GM12875 (cell line): ENCODE results near the gene WBP2.
"Not testable (repeated sequence)": the region's sequence is repeated elsewhere in the genome, so short reads cannot be mapped to it uniquely, and the experiment has no call there.

Experiments used
- H3K4me3 ChIP-seq: one replicate; pipeline ENCODE4 v1.5.1; 2011; ENCODE audit warnings: low read depth, low read length, control low read depth
- TF ChIP-seq, protein P1 (sequence below): IDR thresholded peaks from 2 replicates; pipeline ENCODE4 v1.5.1; 2011; ENCODE audit warnings: low read depth, mild to moderate bottlenecking, control low read depth, inconsistent platforms, low read length, moderate library complexity, borderline replicate concordance; ENCODE audit not compliant: insufficient read depth

The WBP2 gene

DNA sequence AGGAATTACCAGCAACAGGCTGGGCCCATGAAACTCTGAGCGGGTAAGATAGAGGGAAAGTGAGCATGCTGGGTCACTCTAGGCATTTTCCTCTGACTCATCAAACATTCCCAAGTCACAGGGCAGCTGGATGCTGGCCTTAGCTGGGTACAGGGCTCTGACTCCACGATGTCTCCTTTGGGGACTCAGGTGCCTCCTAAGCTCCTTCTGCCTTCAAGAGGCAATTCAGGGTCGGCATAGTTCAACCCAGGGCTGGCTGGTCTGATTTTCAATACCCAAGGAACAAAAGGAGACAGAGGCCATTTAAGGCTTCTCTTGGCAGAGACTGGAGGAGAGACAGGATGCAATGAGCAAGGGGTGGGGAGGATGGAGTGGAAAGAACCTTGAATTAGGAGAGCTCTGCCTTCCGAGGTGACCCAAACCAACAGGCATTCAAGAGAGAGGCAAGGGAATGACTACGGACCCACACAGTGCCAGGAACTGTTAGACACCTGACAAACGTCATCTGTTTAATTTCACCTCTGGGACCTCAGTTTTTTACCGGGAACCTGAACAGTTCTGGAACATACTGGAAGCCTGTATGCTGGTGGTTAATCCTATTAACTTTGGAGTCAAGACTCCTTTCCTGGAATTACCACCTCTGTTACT lies 910 bp downstream of the WBP2 start:
- peak overlapping the region; percentile 50 for H3K4me3 ChIP-seq
- TF ChIP-seq, protein P1, sequence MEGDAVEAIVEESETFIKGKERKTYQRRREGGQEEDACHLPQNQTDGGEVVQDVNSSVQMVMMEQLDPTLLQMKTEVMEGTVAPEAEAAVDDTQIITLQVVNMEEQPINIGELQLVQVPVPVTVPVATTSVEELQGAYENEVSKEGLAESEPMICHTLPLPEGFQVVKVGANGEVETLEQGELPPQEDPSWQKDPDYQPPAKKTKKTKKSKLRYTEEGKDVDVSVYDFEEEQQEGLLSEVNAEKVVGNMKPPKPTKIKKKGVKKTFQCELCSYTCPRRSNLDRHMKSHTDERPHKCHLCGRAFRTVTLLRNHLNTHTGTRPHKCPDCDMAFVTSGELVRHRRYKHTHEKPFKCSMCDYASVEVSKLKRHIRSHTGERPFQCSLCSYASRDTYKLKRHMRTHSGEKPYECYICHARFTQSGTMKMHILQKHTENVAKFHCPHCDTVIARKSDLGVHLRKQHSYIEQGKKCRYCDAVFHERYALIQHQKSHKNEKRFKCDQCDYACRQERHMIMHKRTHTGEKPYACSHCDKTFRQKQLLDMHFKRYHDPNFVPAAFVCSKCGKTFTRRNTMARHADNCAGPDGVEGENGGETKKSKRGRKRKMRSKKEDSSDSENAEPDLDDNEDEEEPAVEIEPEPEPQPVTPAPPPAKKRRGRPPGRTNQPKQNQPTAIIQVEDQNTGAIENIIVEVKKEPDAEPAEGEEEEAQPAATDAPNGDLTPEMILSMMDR: no peak

- TF ChIP-seq, protein P1: no peak
- H3K4me3 ChIP-seq: no peak overlapping the region
Observed at GRCh38 chr17:75853433-75853832, 1.7 kb downstream of the WBP2 start.

GRCh38 chr17:75851693-75851991 lies 3.5 kb downstream of the WBP2 start:
- H3K4me3 ChIP-seq: not testable (repeated sequence)

DNA sequence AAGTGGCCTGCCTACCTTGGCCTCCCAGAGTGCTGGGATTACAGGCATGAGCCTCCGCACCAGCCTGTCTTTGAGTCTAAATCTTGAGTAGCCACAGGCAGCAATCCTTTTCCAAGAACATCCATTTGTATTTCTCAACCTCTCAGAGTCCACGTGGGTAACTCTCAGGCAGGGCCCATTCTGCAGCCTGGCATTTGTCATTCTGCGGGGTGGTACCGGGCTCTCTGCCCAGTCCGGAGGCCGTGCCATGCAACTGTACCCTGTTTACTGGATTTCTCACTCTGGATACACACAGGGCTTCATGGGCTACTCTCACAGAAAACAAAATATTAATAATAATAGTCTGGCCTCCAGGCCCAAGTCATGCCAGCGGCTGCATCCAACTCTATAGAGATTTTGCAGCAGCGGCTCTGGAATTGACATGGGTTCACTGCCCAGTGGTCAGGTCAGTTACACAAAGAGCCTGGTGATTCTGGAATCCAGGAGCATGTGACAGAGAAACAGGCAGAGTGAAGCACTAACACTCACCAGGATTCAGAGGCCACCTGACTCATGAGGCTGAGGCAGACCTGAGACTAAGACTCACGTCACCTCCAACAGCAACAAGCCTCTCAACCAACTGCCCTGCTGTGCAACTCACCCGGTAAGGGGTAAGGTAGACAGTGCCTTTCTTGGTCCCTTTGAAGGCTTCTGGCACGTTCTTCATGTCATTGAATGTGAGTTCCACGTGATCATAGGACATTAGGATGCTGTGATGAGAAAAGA lies 4.0 kb downstream of the WBP2 start:
- TF ChIP-seq, protein P1: no peak
- no peak overlapping the region for H3K4me3 ChIP-seq

DNA sequence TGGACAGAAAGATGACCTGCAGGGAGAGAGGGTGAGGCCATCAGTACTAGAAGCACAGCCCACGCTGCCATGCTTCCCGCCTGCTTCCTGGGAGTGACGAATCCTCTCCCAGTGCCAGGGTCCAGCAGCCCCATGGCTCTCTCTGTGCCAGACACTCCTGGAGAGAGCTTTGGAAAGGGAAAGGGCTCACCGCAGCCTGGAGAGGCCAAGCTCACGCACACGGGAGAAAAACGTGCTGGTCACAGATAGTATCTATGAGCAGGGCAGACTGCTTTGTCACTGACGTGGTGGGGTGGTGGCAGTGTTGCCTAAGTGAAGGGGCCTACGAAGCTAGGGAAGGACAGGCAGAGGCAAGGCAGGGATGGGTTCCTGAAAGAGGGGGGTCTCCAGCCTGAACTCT lies 5.4 kb downstream of the WBP2 start:
- TF ChIP-seq, protein P1: no peak

DNA sequence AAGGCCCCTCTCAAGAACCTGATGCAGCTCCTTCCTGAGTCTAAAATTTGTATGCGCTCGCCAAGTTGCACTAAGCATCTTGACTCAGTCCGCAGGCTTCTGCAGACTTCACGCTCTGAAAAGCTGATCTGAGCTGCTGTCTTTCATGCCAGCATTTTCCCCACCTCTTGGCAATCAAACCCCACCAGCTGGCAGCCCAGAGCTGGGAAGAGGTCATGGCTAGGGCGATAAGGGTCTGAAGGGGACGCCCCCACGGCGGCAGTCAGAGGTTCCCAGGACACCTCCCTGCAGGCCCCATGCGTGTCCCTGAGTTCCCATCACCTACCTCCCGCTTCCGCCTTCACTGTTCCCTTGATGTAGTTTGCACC lies 5.9 kb downstream of the WBP2 start:
- H3K4me3 ChIP-seq: no peak overlapping the region
- TF ChIP-seq, protein P1: no peak

More for the DNA sequence above, 5.4 kb downstream of the WBP2 start:
- no peak overlapping the region for H3K4me3 ChIP-seq

DNA sequence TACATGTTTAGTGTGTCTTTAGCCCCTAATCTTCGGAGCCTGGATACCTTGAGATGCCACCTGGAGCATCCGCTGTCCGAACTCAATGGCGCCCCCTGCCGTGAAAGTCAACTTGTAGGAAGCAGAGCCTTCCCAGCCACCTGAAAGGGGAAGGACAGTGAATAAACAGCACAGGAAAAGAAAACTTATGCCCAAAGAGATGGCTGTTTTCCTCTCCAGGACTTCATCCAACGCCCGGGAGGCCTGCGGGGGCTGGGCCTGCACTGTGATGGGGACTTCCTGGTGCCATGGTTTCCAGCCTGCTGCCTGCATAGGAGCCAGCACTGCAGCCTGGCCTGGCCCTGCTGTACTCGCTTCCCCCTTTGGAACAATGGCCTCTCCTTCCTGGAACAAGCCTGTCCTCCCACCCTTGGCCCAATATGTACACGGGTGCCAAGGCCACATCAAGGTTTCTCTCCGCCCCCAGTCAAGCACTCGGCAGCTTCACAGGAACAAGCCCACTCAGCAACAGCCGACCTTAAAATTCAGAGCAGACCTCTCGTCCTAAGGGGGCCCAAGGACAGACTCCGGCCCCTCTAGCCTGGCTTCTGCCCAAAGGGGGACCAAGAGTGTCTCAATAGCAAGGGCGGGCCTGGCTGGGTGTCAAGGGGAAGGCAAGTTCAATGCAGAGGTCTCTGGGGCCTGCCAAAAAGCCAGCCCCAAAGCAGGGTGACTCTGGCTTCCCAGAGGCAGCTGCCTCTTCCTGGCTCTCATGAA lies 6.4 kb downstream of the WBP2 start:
- TF ChIP-seq, protein P1: peak; percentile 83
- no peak overlapping the region for H3K4me3 ChIP-seq
